Keratinocyte (primary cell): Measurements from ENCODE around the gene ITFG1. TPM values are rescaled to one million over a fixed set of nuclear protein-coding genes. Genes with fewer than 3 reads are reported as not detected.

Experiments used
- DNase-seq: peaks from one replicate; pipeline ENCODE4 v3.0.0-alpha.2; 2011; ENCODE audit warnings: low read depth, missing footprints, low spot score
- FAIRE-seq: peaks from 2 replicates; lab custom pipeline; 2011; peaks lifted over from hg19 to GRCh38; lab: Jason Lieb, UNC
- H2AFZ ChIP-seq: 2 replicates; pipeline ENCODE4 v1.6.0; 2012; ENCODE audit warnings: low read length, control low read depth, inconsistent platforms; ENCODE audit not compliant: control insufficient read depth
- H3K27ac ChIP-seq: 2 replicates; pipeline ENCODE4 v1.5.1; 2011; ENCODE audit warnings: low read length; ENCODE audit not compliant: control insufficient read depth, insufficient read depth
- H3K27me3 ChIP-seq: 3 replicates; pipeline ENCODE4 v1.6.0; 2011; ENCODE audit warnings: low read length; ENCODE audit not compliant: control insufficient read depth, insufficient read depth; ENCODE audit errors: extremely low read depth
- H3K36me3 ChIP-seq, 2 experiments: 2 replicates in 1 of 2; 3 replicates in 1 of 2; pipeline ENCODE4 v1.5.1; 2011; ENCODE audit warnings: low read length in 2 of 2, mild to moderate bottlenecking in 1 of 2; ENCODE audit not compliant: control insufficient read depth in 2 of 2, insufficient read depth in 2 of 2; ENCODE audit errors: extremely low read depth in 1 of 2
- H3K4me1 ChIP-seq: 3 replicates; pipeline ENCODE4 v1.5.1; 2011; ENCODE audit warnings: low read length; ENCODE audit not compliant: control insufficient read depth, insufficient read depth; ENCODE audit errors: extremely low read depth
- H3K4me2 ChIP-seq: 3 replicates; pipeline ENCODE4 v1.6.0; 2011; ENCODE audit warnings: low read depth, low read length; ENCODE audit not compliant: control insufficient read depth, insufficient read depth; ENCODE audit errors: extremely low read depth
- H3K4me3 ChIP-seq, 3 experiments: fragments of 200-600 bp in 1 of 3; sonication (generic) in 1 of 3; 2 replicates in 2 of 3; 3 replicates in 1 of 3; pipeline ENCODE4 v1.5.1; 2011 to 2016; ENCODE audit warnings: low read length in 3 of 3, mild to moderate bottlenecking in 3 of 3, control low read depth in 2 of 3, inconsistent platforms in 1 of 3, low read depth in 1 of 3, mixed read lengths in 1 of 3, mixed run types in 1 of 3, moderate library complexity in 1 of 3; ENCODE audit not compliant: control insufficient read depth in 2 of 3, insufficient read depth in 2 of 3; ENCODE audit errors: extremely low read depth in 1 of 3
- H3K79me2 ChIP-seq: 2 replicates; pipeline ENCODE4 v1.6.0; 2012; ENCODE audit warnings: low read length; ENCODE audit not compliant: control insufficient read depth, insufficient read depth
- H3K9ac ChIP-seq: 3 replicates; pipeline ENCODE4 v1.6.0; 2011; ENCODE audit warnings: low read length; ENCODE audit not compliant: control insufficient read depth, insufficient read depth; ENCODE audit errors: extremely low read depth
- H3K9me1 ChIP-seq: 3 replicates; pipeline ENCODE4 v1.6.0; 2011; ENCODE audit warnings: low read length; ENCODE audit not compliant: control insufficient read depth, insufficient read depth; ENCODE audit errors: extremely low read depth
- H3K9me3 ChIP-seq: 2 replicates; pipeline ENCODE4 v1.5.1; 2012; ENCODE audit warnings: low read depth, low read length; ENCODE audit not compliant: control insufficient read depth
- H4K20me1 ChIP-seq: 3 replicates; pipeline ENCODE4 v1.6.0; 2011; ENCODE audit warnings: low read length; ENCODE audit not compliant: control insufficient read depth, insufficient read depth; ENCODE audit errors: extremely low read depth
- EZH2 ChIP-seq: IDR thresholded peaks from one replicate; pipeline ENCODE4 v1.6.1; 2012; ENCODE audit warnings: inconsistent platforms, mild to moderate bottlenecking, low read length, moderate library complexity
- dilution Hi-C: fragments of 300-500 bp; cut with MboI; formaldehyde crosslinking; loops from one replicate; pipeline ENCODE4 v1.7.0; 2020; ENCODE audit warnings: low sequenced_read_pairs; ENCODE audit not compliant: extremely low pct_ligation_motif_present
- polyA plus RNA-seq, 5 experiments: library from polyadenylated mRNA; depleted of rRNA in 3 of 5; stranded (reverse) in 3 of 5; stranded (forward) in 1 of 5; unstranded in 1 of 5; fragments of >200 nt; gene quantifications; 1 replicate in 1 of 5; 2 replicates in 3 of 5; 3 replicates in 1 of 5; pipeline versions ENCODE4 v1.2.1 to v1.2.3, GENCODE V29; 2011 to 2012; ENCODE audit warnings: missing spikeins in 2 of 5, low read depth in 1 of 5, low replicate concordance in 1 of 5
- TF ChIP-seq, protein P1 (sequence below), 3 experiments: IDR thresholded peaks in 1 of 3; conservative IDR thresholded peaks in 1 of 3; optimal IDR thresholded peaks in 1 of 3; 2 replicates in 2 of 3; 3 replicates in 1 of 3; pipeline versions ENCODE3 to v1.5.1; 2011; ENCODE audit warnings: low read length in 3 of 3, mild to moderate bottlenecking in 3 of 3, moderate library complexity in 2 of 3, control low read depth in 1 of 3, inconsistent platforms in 1 of 3; ENCODE audit not compliant: insufficient read depth in 2 of 3; ENCODE audit errors: extremely low read depth in 1 of 3

The ITFG1 gene
- polyA plus RNA-seq, 1 donor (not counting 4 experiments of a cell fraction or from before 2014, with no cell fraction given) = 83.8 TPM

DNA sequence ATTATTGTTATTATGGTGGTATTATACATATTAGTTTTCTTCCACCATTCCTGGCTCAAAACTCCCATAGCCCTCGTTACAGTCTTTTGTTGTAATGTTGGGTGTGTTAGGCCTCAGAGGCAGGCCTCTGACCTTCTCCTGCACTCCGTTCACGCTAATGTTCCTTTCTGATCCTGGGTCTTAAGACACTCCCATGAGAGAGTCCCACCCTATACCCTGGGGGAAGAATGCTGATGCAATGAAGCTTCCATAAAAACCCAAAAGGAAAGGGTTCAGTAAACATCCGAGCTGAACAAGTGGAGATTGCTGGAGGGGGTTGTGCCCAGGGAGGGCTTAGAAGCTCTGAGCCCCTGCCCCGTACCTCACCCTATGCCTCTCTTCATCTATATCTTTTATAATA is 175.9 kb downstream of the ITFG1 start:
- H3K36me3 ChIP-seq = peaks cover 0 to 2% of the 10 kb centered on the region in 2 experiments
- no peak for TF ChIP-seq EZH2
- TF ChIP-seq, protein P1, sequence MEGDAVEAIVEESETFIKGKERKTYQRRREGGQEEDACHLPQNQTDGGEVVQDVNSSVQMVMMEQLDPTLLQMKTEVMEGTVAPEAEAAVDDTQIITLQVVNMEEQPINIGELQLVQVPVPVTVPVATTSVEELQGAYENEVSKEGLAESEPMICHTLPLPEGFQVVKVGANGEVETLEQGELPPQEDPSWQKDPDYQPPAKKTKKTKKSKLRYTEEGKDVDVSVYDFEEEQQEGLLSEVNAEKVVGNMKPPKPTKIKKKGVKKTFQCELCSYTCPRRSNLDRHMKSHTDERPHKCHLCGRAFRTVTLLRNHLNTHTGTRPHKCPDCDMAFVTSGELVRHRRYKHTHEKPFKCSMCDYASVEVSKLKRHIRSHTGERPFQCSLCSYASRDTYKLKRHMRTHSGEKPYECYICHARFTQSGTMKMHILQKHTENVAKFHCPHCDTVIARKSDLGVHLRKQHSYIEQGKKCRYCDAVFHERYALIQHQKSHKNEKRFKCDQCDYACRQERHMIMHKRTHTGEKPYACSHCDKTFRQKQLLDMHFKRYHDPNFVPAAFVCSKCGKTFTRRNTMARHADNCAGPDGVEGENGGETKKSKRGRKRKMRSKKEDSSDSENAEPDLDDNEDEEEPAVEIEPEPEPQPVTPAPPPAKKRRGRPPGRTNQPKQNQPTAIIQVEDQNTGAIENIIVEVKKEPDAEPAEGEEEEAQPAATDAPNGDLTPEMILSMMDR (optimal IDR thresholded peaks at IDR 0.05 in 1 of 3, IDR thresholded peaks at IDR 0.05 in 1 of 3, conservative IDR thresholded peaks at IDR 0.05 in 1 of 3; ENCODE audit: extremely low read depth in 1 of 3, insufficient read depth in 2 of 3, low read length in 3 of 3) = no peak
- dilution Hi-C loops = no loop called here
- H3K27me3 ChIP-seq = no peaks in the 10 kb centered on the region
- no peak overlapping the region for H3K9ac ChIP-seq
- no peak overlapping the region for H3K4me3 ChIP-seq
- no peak overlapping the region for H3K4me2 ChIP-seq
- no peaks in the 10 kb centered on the region for H3K79me2 ChIP-seq
- H4K20me1 ChIP-seq = no peaks in the 10 kb centered on the region
- no peak for FAIRE-seq
- H3K9me3 ChIP-seq = no peaks in the 10 kb centered on the region
- H3K27ac ChIP-seq = no peak overlapping the region
- no peaks in the 10 kb centered on the region for H3K9me1 ChIP-seq
- DNase-seq = no peak
- peaks cover 2% of the 10 kb centered on the region for H3K4me1 ChIP-seq
- H2AFZ ChIP-seq = no peak overlapping the region

DNA sequence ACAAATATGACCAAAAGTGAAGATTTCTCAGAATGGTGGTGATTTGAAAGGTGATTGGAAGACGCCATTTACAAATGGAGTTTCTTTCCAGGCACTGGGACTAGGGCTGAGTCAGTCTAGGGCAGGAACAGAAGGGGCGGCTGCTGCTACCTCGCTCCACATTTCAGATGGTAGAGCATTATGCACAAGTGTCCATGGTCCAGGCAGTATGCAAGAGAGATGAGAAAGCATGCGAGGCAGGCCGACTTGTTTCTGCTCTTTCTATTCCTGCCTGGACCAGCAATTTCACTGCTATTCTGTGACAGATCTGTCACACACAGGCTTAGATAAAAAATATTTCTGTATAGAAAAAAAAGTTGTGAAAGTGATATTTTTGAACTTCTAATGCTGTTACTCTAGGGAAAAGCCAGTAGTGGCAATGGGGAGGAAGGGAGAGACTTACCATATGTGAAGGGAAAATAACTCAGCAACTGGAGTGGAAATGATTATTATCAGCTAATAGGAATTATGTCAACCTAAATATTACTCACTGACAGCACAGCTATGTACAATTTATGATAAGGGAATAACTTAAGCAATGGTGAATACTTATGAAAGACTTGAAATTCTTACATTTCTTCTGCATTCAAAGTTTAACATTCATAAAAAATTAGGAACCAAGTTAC is 182.4 kb downstream of the ITFG1 start:
- Histone ChIP-seq H3K9ac (no peak overlapping the region), H2AFZ (no peak overlapping the region), H3K4me3 (no peak overlapping the region), H3K27ac (no peak overlapping the region), H3K9me3 (no peaks in the 10 kb centered on the region), H3K36me3 (peaks cover 0 to 2% of the 10 kb centered on the region in 2 experiments), H3K27me3 (no peaks in the 10 kb centered on the region), H3K9me1 (no peaks in the 10 kb centered on the region), H4K20me1 (no peaks in the 10 kb centered on the region), H3K4me2 (no peak overlapping the region), H3K4me1 (no peaks in the 10 kb centered on the region), H3K79me2 (no peaks in the 10 kb centered on the region)
- TF ChIP-seq, protein P1 (optimal IDR thresholded peaks at IDR 0.05 in 1 of 3, IDR thresholded peaks at IDR 0.05 in 1 of 3, conservative IDR thresholded peaks at IDR 0.05 in 1 of 3; ENCODE audit: extremely low read depth in 1 of 3, insufficient read depth in 2 of 3, low read length in 3 of 3) = no peak
- no peak for TF ChIP-seq EZH2
- dilution Hi-C loops = no loop called here
- DNase-seq (no peak), FAIRE-seq (no peak)
